IMR-90 (cell line): ENCODE data around the gene SLC35C1. TPM values are rescaled to one million over a fixed set of nuclear protein-coding genes. Genes with fewer than 3 reads are reported as not detected.

ENCODE experiments used
- ATAC-seq: fragments of 200-7000 bp; cut with Tn5 transposase; 2 replicates; pipeline ENCODE4 v1.9.1; 2020; ENCODE audit warnings: low read depth, mild to moderate bottlenecking, moderate library complexity
- BruUV-seq: library from RNA; stranded (reverse); fragments of 400-500 nt; replicated peaks from 2 replicates; lab custom pipeline; 2021; lab: Mats Ljungman, UMichigan
- CTCF ChIA-PET: fragments of 300-600 bp; formaldehyde crosslinking; extraction: SDS; loops from one replicate; lab custom pipeline; 2021; ENCODE audit warnings: antibody characterized with exemption; lab: Yijun Ruan, JAX
- POLR2A ChIA-PET: fragments of 300-600 bp; sonication (Branson Sonifier 250); formaldehyde crosslinking; loops from one replicate; lab custom pipeline; 2022; ENCODE audit warnings: antibody characterized with exemption; ENCODE audit not compliant: unreplicated experiment; lab: Charles Lee
- DNase-seq: peaks from one replicate; pipeline ENCODE4 v3.0.0; 2013
- H2AFZ ChIP-seq: replicated peaks from 2 replicates; pipeline ENCODE3; 2013; ENCODE audit warnings: low read length, mild to moderate bottlenecking; ENCODE audit not compliant: poor library complexity
- H2AK5ac ChIP-seq: 2 replicates; pipeline ENCODE4 v1.6.1; 2013; ENCODE audit warnings: low read depth, low read length, inconsistent platforms
- H2AK9ac ChIP-seq: replicated peaks from 2 replicates; pipeline ENCODE3; 2013; ENCODE audit warnings: mild to moderate bottlenecking, low read depth, low read length, moderate library complexity; ENCODE audit not compliant: poor library complexity
- H2BK120ac ChIP-seq: 2 replicates; pipeline ENCODE4 v1.6.1; 2013; ENCODE audit warnings: low read depth, low read length, inconsistent platforms
- H2BK15ac ChIP-seq: 3 replicates; pipeline ENCODE4 v1.6.1; 2013; ENCODE audit warnings: low read depth, low read length, inconsistent platforms
- H2BK20ac ChIP-seq: 2 replicates; pipeline ENCODE4 v1.6.1; 2013; ENCODE audit warnings: low read depth, mild to moderate bottlenecking, inconsistent platforms, low read length, moderate library complexity
- H2BK5ac ChIP-seq: 2 replicates; pipeline ENCODE4 v1.6.1; 2013; ENCODE audit warnings: mild to moderate bottlenecking, low read depth, low read length, inconsistent platforms; ENCODE audit not compliant: poor library complexity, severe bottlenecking
- H3K14ac ChIP-seq: replicated peaks from 2 replicates; pipeline ENCODE4 v1.6.1; 2013; ENCODE audit warnings: low read depth, low read length, inconsistent platforms
- H3K18ac ChIP-seq: 2 replicates; pipeline ENCODE4 v1.6.1; 2013; ENCODE audit warnings: low read depth, low read length, control low read depth
- H3K23ac ChIP-seq: 2 replicates; pipeline ENCODE4 v1.6.1; 2013; ENCODE audit warnings: low read depth, low read length, inconsistent platforms
- H3K27ac ChIP-seq: 2 replicates; pipeline ENCODE4 v1.5.1; 2013; ENCODE audit warnings: mild to moderate bottlenecking, control low read depth, low read length; ENCODE audit not compliant: insufficient read depth
- H3K27me3 ChIP-seq: 2 replicates; pipeline ENCODE4 v1.6.1; 2013; ENCODE audit warnings: low read length; ENCODE audit not compliant: control insufficient read depth, insufficient read depth
- H3K36me3 ChIP-seq: 2 replicates; pipeline ENCODE4 v1.6.1; 2013; ENCODE audit warnings: low read length, mixed read lengths; ENCODE audit not compliant: control insufficient read depth, insufficient read depth
- H3K4ac ChIP-seq: 2 replicates; pipeline ENCODE4 v1.6.1; 2013; ENCODE audit warnings: low read depth, low read length, inconsistent platforms
- H3K4me1 ChIP-seq: 2 replicates; pipeline ENCODE4 v1.6.1; 2013; ENCODE audit warnings: low read length, mixed read lengths; ENCODE audit not compliant: control insufficient read depth, insufficient read depth
- H3K4me2 ChIP-seq: 2 replicates; pipeline ENCODE4 v1.6.1; 2013; ENCODE audit warnings: low read depth, mild to moderate bottlenecking, control low read depth, low read length, moderate library complexity
- H3K4me3 ChIP-seq: 2 replicates; pipeline ENCODE4 v1.5.1; 2013; ENCODE audit warnings: low read depth, mild to moderate bottlenecking, control low read depth, low read length, moderate library complexity; ENCODE audit not compliant: insufficient read depth
- H3K56ac ChIP-seq: 2 replicates; pipeline ENCODE4 v1.6.1; 2013; ENCODE audit warnings: low read length, inconsistent platforms; ENCODE audit not compliant: insufficient read depth; ENCODE audit errors: extremely low read depth
- H3K79me1 ChIP-seq, 2 experiments: 2 replicates each; pipeline ENCODE4 v1.6.1; 2013; ENCODE audit warnings: low read length in 2 of 2, inconsistent platforms in 1 of 2, low read depth in 1 of 2
- H3K9ac ChIP-seq: 2 replicates; pipeline ENCODE4 v1.6.1; 2013; ENCODE audit warnings: low read depth, low read length, control low read depth
- H3K9me1 ChIP-seq: 2 replicates; pipeline ENCODE4 v1.6.1; 2013; ENCODE audit warnings: low read length, inconsistent platforms; ENCODE audit not compliant: insufficient read depth
- H3K9me3 ChIP-seq: 2 replicates; pipeline ENCODE4 v1.6.1; 2013; ENCODE audit warnings: low read length; ENCODE audit not compliant: control insufficient read depth, insufficient read depth
- H4K20me1 ChIP-seq: 2 replicates; pipeline ENCODE4 v1.6.1; 2013; ENCODE audit warnings: low read length, inconsistent platforms; ENCODE audit not compliant: insufficient read depth
- H4K5ac ChIP-seq: 2 replicates; pipeline ENCODE4 v1.6.1; 2013; ENCODE audit warnings: mild to moderate bottlenecking, low read depth, low read length, control low read depth
- H4K8ac ChIP-seq, 2 experiments: 2 replicates each; pipeline ENCODE4 v1.6.1; 2013; ENCODE audit warnings: low read depth in 2 of 2, low read length in 2 of 2, control low read depth in 1 of 2, inconsistent platforms in 1 of 2
- H4K91ac ChIP-seq: 2 replicates; pipeline ENCODE4 v1.6.1; 2013; ENCODE audit warnings: low read depth, low read length, inconsistent platforms; ENCODE audit not compliant: insufficient read depth
- BHLHE40 ChIP-seq: fragments of 150-350 bp; IDR thresholded peaks from 2 replicates; pipeline ENCODE4 v1.6.1; 2016; ENCODE audit warnings: mild to moderate bottlenecking, low read depth, low read length
- CEBPB ChIP-seq: IDR thresholded peaks from 2 replicates; pipeline ENCODE4 v1.6.1; 2012; ENCODE audit warnings: low read depth, low read length, improper control_type of control experiment
- CHD1 ChIP-seq: IDR thresholded peaks from 2 replicates; pipeline ENCODE4 v1.6.1; 2012; ENCODE audit warnings: low read depth, low read length, improper control_type of control experiment
- MAFK ChIP-seq: IDR thresholded peaks from 2 replicates; pipeline ENCODE4 v1.6.1; 2012; ENCODE audit warnings: low read depth, low read length, improper control_type of control experiment
- MAZ ChIP-seq: IDR thresholded peaks from 2 replicates; pipeline ENCODE4 v1.6.1; 2012; ENCODE audit warnings: low read depth, mild to moderate bottlenecking, low read length, improper control_type of control experiment, moderate library complexity, borderline replicate concordance
- MXI1 ChIP-seq: IDR thresholded peaks from 2 replicates; pipeline ENCODE4 v1.6.1; 2012; ENCODE audit warnings: low read depth, mild to moderate bottlenecking, low read length, moderate library complexity, borderline replicate concordance
- NFE2L2 ChIP-seq: fragments of 150-350 bp; IDR thresholded peaks from 2 replicates; pipeline ENCODE4 v1.6.1; 2016; ENCODE audit warnings: low read depth, mild to moderate bottlenecking, low read length
- POLR2A ChIP-seq: IDR thresholded peaks from 2 replicates; pipeline ENCODE4 v1.6.1; 2012; ENCODE audit warnings: mild to moderate bottlenecking, low read depth, low read length
- RAD21 ChIP-seq: IDR thresholded peaks from 2 replicates; pipeline ENCODE4 v1.6.1; 2012; ENCODE audit warnings: low read length, improper control_type of control experiment
- RCOR1 ChIP-seq: IDR thresholded peaks from 2 replicates; pipeline ENCODE4 v1.6.1; 2012; ENCODE audit warnings: mild to moderate bottlenecking, low read length, improper control_type of control experiment; ENCODE audit not compliant: insufficient replicate concordance
- RFX5 ChIP-seq: IDR thresholded peaks from 2 replicates; pipeline ENCODE4 v1.8.0; 2012; ENCODE audit warnings: low read depth, mild to moderate bottlenecking, low read length, moderate library complexity
- SMC3 ChIP-seq: fragments of 150-350 bp; IDR thresholded peaks from 2 replicates; pipeline ENCODE4 v1.6.1; 2016; ENCODE audit warnings: low read depth, mild to moderate bottlenecking, antibody characterized with exemption, low read length, moderate library complexity
- WGBS, 2 experiments: methylation state at CpG; one replicate each; pipeline versions ENCODE4 v1.1.5 to v1.1.7; 2013; ENCODE audit warnings: missing lambda C conversion rate in 2 of 2; ENCODE audit not compliant: insufficient read length in 1 of 2; ENCODE audit errors: extremely low coverage in 2 of 2; 5-methylcytosine and 5-hydroxymethylcytosine counted together
- dilution Hi-C: fragments of 300-500 bp; cut with HindIII; formaldehyde crosslinking; loops from one replicate; pipeline ENCODE4 v1.14.3; 2018; ENCODE audit warnings: low sequenced_read_pairs; ENCODE audit not compliant: unreplicated experiment
- in situ Hi-C: fragments of 300-500 bp; cut with MboI; formaldehyde crosslinking; loops from 3 replicates; pipeline ENCODE4 v1.14.3; 2019; ENCODE audit warnings: low sequenced_read_pairs, inconsistent platforms, mixed read lengths
- intact Hi-C: fragments of 100-400 bp; cut with micrococcal nuclease; formaldehyde crosslinking; loops from 2 replicates; pipeline ENCODE4 v1.10.0; 2022
- polyA plus RNA-seq, 3 experiments: library from polyadenylated mRNA; depleted of rRNA; stranded (reverse); fragments of >200 nt; gene quantifications; 2 replicates each; pipeline ENCODE4 v1.2.3, GENCODE V29; 2012; ENCODE audit warnings: low replicate concordance in 1 of 3
- total RNA-seq: library from RNA; depleted of rRNA; stranded (reverse); fragments of >200 nt; gene quantifications from 2 replicates; pipeline ENCODE4 v1.2.3, GENCODE V29; 2012
- TF ChIP-seq, protein P1 (sequence below): conservative IDR thresholded peaks from 2 replicates; pipeline ENCODE4 v1.5.1; 2012; ENCODE audit warnings: mild to moderate bottlenecking, low read depth, low read length, improper control_type of control experiment
- TF ChIP-seq, protein P2 (sequence below): fragments of 150-350 bp; IDR thresholded peaks from 2 replicates; pipeline ENCODE4 v1.6.1; 2016; ENCODE audit warnings: low read depth, mild to moderate bottlenecking, low read length, moderate library complexity, borderline replicate concordance
- TF ChIP-seq, protein P3 (sequence below): fragments of 150-350 bp; IDR thresholded peaks from 2 replicates; pipeline ENCODE4 v1.6.1; 2017; ENCODE audit warnings: mild to moderate bottlenecking, antibody characterized with exemption, low read length, low read depth

Gene SLC35C1
- total and polyA plus RNA-seq, 2 of the 4 experiments (the other 2 are of a cell fraction): 4.3 to 27.1 TPM

DNA sequence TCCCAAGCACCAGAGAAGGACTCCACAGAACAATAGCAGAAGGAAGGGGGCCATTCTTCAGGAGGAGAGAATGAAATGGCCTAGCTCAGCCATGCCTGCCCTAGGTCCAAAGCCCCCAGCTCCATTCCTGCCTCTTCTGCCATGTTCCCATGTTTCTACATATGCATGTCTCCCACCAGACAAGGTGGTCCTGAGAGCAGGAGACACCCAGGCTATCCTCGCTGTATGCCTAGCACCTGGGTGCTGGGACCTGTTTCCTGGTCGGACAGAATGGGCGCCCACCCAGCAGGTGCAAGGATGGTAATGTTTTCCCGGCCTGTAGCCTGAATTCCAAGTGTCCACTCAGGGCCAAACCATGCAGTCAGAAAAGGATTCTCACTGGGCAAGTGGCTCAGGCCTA lies 30.2 kb upstream of the SLC35C1 start:
- ATAC-seq: no peak
- intact Hi-C loops: no loop called here

More for the DNA sequence above, 30.2 kb upstream of the SLC35C1 start:
- no peak overlapping the region for H2BK5ac ChIP-seq
- TF ChIP-seq CEBPB (no peak), SMC3 (no peak), MXI1 (no peak), POLR2A (no peak), BHLHE40 (no peak), MAZ (no peak), RAD21 (no peak), NFE2L2 (no peak), CHD1 (no peak), RFX5 (no peak), RCOR1 (no peak), MAFK (no peak)
- TF ChIP-seq, protein P1, sequence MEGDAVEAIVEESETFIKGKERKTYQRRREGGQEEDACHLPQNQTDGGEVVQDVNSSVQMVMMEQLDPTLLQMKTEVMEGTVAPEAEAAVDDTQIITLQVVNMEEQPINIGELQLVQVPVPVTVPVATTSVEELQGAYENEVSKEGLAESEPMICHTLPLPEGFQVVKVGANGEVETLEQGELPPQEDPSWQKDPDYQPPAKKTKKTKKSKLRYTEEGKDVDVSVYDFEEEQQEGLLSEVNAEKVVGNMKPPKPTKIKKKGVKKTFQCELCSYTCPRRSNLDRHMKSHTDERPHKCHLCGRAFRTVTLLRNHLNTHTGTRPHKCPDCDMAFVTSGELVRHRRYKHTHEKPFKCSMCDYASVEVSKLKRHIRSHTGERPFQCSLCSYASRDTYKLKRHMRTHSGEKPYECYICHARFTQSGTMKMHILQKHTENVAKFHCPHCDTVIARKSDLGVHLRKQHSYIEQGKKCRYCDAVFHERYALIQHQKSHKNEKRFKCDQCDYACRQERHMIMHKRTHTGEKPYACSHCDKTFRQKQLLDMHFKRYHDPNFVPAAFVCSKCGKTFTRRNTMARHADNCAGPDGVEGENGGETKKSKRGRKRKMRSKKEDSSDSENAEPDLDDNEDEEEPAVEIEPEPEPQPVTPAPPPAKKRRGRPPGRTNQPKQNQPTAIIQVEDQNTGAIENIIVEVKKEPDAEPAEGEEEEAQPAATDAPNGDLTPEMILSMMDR: no peak
- TF ChIP-seq, protein P2, sequence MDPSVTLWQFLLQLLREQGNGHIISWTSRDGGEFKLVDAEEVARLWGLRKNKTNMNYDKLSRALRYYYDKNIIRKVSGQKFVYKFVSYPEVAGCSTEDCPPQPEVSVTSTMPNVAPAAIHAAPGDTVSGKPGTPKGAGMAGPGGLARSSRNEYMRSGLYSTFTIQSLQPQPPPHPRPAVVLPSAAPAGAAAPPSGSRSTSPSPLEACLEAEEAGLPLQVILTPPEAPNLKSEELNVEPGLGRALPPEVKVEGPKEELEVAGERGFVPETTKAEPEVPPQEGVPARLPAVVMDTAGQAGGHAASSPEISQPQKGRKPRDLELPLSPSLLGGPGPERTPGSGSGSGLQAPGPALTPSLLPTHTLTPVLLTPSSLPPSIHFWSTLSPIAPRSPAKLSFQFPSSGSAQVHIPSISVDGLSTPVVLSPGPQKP: no peak
- TF ChIP-seq, protein P3, sequence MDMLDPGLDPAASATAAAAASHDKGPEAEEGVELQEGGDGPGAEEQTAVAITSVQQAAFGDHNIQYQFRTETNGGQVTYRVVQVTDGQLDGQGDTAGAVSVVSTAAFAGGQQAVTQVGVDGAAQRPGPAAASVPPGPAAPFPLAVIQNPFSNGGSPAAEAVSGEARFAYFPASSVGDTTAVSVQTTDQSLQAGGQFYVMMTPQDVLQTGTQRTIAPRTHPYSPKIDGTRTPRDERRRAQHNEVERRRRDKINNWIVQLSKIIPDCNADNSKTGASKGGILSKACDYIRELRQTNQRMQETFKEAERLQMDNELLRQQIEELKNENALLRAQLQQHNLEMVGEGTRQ: no peak
- no peaks in the 10 kb centered on the region for H3K9me3 ChIP-seq
- no peak overlapping the region for H3K23ac ChIP-seq
- H3K4me2 ChIP-seq: no peak overlapping the region
- H3K9ac ChIP-seq: no peak overlapping the region
- H4K5ac ChIP-seq: no peak overlapping the region
- H4K20me1 ChIP-seq: no peaks in the 10 kb centered on the region
- H3K27ac ChIP-seq: no peak overlapping the region
- H4K91ac ChIP-seq: no peak overlapping the region
- in situ Hi-C loops: loop anchor here (10.0 kb wide), 1 partner anchor 400 kb away; no protein-coding TSS in a partner anchor
- H2BK15ac ChIP-seq: no peak overlapping the region
- H3K18ac ChIP-seq: no peak overlapping the region
- H3K79me1 ChIP-seq: no peaks in the 10 kb centered on the region
- no peaks in the 10 kb centered on the region for H3K36me3 ChIP-seq
- no peaks in the 10 kb centered on the region for H3K9me1 ChIP-seq
- H3K4me3 ChIP-seq: no peak overlapping the region
- H3K56ac ChIP-seq: no peak overlapping the region
- no TSS peak for BruUV-seq
- no peak overlapping the region for H2BK20ac ChIP-seq
- peaks cover 3% of the 10 kb centered on the region; the same call in 1 of the 2 replicates for H3K4me1 ChIP-seq
- no peak overlapping the region for H2AK9ac ChIP-seq
- no peak overlapping the region for H4K8ac ChIP-seq
- POLR2A ChIA-PET: no interaction called here
- no peak for DNase-seq
- H2AFZ ChIP-seq: no peak overlapping the region
- no peak overlapping the region for H3K4ac ChIP-seq
- CTCF ChIA-PET: no interaction called here
- WGBS, 2 experiments: 80% methylated on average over 4 of the region's 4 CpGs; no CpG with 5 or more reads in 1 of the 2 experiments
- no peak overlapping the region for H2AK5ac ChIP-seq
- no peak overlapping the region for H2BK120ac ChIP-seq
- dilution Hi-C loops: no loop called here
- peaks cover 9% of the 10 kb centered on the region for H3K27me3 ChIP-seq
- no peak overlapping the region for H3K14ac ChIP-seq
